GM19025 (cell line): Measurements from ENCODE around the gene KRT4.

ENCODE experiments used
- ATAC-seq: cut with Tn5 transposase; IDR thresholded peaks from one replicate; pipeline ENCODE4 v1.9.1; 2021; ENCODE audit warnings: mild to moderate bottlenecking, low read depth, moderate library complexity; ENCODE audit not compliant: unreplicated experiment

Gene KRT4

DNA sequence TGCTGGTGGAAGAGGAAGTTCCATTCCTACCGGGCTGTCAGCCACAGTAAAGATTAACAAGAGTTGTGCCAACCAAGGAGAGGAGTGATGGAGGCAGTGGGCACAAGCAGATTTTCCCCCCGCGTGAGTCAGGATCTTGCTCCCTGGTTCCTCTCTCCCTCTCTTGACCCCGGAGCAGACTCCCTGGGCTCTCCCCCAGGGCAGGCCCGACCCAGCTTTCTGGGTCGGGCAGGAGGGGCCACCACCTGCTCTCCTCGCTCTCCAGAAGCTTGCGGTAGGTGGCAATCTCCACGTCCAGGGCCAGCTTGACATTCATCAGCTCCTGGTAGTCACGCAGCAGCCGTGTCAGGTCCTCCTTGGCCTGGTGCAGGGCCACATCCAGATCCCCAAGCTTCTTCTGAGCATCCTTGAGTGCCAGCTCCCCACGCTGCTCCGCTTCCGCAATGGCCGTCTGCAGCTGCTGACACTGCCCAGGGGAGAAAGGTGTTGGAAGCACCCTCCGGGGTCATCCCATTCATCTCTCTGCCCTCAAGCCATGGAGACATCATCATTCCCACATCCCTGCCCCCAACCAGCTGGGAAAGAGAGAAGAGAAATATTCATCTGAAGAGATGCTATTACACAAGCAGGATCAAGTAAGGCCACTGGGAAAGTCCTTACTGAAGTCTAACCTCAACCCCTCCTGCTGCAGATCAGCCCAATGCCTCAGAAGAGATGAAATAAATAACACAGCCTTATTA lies 9.0 kb upstream of the KRT4 start:
- ATAC-seq, result no peak

DNA sequence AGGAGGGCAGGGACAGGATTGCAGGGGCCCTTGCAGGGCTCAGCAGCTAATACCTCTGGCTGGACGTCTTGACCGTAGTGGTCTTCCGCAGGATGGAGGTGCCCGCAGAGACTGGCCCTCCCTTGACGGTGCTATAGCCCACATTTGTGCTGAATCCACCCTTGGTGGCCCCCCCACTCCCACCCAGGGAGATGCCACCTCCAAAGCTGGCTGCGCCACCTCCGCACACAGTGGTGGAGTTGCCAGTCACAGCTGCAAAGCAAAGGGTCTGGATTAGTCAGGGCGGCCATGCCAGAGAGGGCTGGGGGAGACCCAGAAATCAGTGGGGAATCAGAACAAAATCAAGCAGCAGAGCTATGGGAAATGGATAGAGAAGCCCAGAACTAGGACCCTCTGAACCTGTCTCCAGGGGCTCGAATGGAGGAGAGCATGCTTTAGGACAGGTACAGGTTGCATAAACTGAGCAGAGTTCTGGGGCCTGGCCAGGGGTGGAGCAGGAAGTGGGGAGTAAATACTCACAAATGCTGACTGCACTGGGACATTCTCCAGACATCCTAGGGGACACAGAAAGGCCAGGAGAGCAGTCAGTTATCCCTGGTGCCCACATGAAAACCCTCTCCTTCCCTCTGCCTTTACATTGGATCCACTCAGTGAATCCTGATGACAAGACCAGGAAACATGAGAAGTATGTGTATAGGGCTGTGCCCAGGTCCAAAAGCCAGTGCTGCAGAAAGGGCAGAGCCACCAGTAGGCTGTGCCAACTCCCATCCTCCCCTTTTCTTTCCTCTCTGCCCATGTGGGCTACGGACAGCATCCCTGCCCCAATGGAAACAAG lies 8.1 kb upstream of the KRT4 start:
- ATAC-seq, result no peak

- ATAC-seq, result no peak
Observed at GRCh38 chr12:52821071-52821730, 7.3 kb upstream of the KRT4 start.

GRCh38 chr12:52820521-52820920 lies 6.6 kb upstream of the KRT4 start:
- no peak for ATAC-seq

DNA sequence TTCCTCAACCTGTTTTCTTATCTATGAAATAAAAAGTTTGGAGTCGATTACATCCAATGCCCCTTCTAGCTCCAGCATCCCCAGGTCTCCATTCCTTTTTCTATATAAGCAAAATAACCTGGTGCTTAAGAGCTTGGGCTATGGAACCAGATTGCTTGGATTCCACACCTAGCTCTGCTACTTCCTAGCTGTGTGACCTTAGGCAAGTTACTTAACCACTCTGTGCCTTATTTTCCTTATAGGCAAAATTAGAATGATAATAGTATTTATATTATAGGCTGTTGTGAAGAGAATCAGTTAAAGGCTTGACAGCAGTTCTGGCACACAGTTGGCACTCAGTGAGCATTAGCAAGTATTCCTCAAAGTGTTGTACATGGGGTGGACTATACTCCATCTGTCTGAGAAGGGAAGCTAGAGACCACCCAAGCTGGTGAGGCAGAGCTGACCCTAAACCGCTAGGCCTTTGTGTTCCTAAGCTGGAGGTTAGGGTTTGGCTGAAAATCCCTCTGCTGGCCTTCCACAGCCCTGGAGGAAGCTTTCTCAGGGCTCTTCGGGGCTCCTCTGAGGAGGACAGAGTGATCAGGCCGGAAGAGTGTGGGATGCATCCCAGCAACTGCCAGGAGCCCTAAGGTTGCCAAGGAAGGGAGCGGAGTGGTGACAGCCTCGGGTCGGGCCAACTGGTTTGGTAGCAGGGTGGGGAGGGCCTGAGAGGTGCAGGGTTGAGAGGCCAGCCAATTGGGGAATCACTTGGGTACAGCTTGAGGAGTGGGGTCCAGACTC lies 6.0 kb upstream of the KRT4 start:
- no peak for ATAC-seq

- no peak for ATAC-seq
Observed at GRCh38 chr12:52818887-52819420, 5.0 kb upstream of the KRT4 start.

DNA sequence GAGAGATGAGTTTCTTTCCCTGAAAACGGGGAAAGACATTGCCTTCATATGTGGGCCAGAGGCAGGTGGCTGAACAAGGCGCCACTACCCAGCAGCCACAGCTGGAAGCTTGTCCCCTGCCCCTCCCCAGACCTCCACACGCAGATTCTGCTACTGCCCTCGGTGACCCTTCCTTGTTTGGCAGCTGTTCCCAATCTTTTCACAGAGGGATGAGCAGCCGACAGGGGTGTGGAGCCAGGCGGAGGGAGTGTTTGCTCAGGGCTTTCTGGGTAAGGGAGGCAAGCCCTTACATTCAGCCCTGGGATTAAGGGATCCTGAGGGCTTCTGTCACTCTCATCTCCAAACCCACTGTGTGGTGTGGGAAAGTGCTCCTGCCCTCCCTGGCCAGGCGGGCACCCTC lies 4.5 kb upstream of the KRT4 start:
- ATAC-seq, result no peak

DNA sequence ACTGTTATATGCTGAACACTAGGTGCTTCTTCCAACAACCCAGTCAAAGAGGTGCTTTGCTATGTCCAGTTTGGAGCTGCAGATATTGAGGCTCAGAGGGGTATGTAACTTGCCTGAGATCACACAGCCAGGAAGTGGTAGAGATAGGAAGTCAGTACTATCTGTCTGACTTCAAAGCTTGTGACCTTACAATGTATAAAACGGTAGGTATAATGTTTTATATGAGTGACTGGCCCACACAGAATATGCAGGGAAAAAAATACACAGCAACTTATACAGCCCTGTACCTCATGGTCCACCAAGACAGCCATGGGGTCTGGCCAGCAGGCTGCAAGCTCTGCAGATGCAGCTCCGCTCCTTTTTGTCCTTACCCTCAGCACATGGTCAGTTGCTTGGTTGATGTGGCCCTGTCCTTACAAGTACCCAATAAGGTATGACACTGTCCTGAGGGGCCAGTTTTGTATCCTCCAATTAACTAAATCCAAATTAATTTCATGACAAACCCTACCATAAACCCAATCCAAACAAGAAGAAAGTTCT lies 3.9 kb upstream of the KRT4 start:
- ATAC-seq, result no peak

DNA sequence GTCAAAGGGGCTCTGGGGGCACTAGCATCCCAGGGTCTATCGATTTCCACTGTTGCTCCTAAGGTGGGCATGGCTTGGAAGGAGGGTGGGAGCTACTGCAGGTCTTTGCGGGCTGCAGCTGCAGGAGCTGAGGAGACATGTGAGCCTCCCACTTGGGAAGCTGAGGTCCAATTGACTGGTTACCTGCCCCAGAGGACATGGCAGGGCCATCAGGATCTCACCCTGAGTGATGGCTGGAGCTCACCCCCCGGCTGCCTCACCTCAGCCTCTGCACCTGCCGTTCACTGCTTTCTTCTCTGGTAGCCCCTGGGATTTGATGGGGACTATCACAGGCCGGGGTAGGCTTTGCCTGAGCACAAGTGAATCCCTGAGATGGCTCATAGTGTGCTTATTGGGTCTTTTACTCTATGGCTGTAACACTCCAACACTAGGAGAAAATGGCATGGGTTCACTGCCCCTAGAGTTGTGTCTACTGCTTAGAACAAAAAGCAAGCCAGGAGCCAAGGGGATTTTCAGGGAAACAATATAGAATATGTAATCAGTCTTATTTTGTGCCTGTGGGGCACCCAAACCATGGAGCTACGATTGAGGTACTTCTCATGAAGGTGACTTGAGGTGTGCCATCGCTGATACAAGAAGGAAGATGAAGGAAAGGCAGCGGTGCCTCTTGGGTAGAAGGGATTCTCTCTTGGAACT lies 3.2 kb upstream of the KRT4 start:
- no peak for ATAC-seq

- ATAC-seq, result no peak
Observed at GRCh38 chr12:52815676-52816588, 2.0 kb upstream of the KRT4 start.

- ATAC-seq, result no peak
Observed at GRCh38 chr12:52815161-52815560, 1.2 kb upstream of the KRT4 start.

DNA sequence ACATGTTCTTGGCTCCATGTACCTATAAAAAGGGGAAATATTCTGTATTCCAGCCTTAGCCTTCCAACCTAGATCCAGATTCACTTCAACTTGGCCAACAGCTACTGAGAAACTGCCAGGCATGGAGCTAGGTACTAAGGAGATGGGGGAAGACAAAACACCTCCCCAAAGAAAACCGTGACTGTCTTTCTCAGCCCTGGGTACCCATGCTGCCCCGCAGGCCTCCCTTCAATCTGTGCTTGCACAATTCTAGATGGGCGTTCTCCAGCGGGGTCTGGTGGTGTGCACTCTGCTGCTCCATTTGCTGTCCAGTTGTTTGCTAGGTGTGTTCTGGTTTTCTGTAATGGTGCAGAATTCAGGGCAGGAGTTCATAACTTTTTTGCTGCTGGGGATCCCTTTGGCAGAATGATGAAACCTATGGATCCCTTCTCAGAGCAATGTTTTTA lies 817 bp upstream of the KRT4 start:
- ATAC-seq, result no peak

DNA sequence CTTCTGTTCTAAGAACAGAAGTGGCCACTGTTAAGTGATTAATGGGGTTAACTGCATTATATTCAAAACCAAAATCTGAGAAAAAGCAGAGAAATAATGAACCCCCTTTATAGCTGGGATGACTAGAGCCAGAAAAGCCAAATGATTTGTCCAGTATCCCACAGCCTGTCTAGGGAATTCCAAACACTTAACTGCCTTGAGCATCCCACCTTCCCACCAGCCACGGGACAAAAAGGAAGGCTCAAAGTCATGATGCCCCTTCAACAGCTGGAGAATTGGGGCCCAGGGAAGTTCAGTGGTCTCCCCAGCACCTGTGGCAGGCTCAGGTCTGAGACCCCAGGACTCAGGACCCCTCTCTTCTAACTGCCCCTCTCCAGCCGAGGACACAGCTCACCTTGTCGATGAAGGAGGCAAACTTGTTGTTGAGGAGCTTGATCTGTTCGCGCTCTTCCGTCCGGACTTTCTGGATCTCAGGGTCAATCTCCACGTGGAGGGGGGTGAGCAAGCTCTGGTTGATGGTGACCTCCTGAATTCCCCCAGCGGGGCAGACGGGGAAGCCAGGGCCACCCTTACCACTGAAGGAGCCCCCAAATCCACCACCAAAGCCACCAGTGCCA lies 605 bp downstream of the KRT4 start:
- no peak for ATAC-seq

- ATAC-seq, result no peak
Observed at GRCh38 chr12:52812749-52813148, 1.2 kb downstream of the KRT4 start.

GRCh38 chr12:52812073-52812400 lies 1.9 kb downstream of the KRT4 start:
- no peak for ATAC-seq

DNA sequence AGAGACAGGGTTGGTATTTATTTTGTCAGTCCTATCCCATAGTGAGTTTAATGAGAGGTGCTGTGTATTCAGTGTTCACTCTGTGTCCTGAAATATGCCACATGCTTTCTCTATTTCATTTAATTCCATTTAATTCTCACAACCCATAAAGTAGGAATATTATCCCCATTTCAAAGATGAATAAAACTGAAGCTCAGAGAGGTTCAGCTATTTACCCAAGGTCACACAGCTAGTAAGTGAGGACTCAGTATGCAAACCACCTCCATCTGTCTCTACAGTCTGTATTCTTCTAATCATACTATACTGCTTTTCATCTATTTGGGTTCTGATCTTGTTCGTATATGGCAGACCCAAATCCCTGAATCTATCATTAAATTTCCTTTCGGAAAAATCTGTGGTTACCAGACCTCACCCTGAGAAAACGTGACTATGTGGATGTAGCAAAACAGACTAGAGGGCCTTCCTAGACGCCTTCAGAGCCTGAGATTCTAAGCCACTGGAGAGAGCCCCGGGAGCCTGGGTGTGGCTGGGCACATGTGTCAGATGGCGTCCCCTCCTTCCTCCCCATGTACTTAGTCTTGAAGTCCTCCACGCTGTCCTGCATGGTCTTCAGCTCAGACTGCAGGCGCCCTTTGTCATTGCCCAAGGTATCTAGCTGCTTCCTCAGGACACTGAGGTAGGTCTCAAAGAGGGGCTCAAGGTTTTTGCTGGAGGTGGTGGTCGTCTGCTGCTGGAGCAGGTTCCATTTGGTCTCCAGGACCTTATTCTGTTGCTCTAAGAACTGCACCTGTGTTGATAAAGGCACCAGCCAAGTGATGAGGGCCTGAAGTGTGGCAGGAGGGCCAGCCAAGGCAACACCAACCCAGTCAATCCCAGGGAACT lies 2.5 kb downstream of the KRT4 start:
- ATAC-seq, result no peak

GRCh38 chr12:52810554-52810953 lies 3.4 kb downstream of the KRT4 start:
- no peak for ATAC-seq
